Stimulated activated naive CD8-positive, alpha-beta T cell treated with anti-CD3 and anti-CD28 coated beads, Interleukin-15, amount 100 ng/mL, for 72 hours (primary cell): Measurements from ENCODE around the gene KLF9.
A peak's percentile ranks its signal among the peaks of the same experiment; 100 is the strongest.

Source experiments
- ATAC-seq: fragments of 150-1000 bp; cut with Tn5 transposase; 2 replicates; pipeline ENCODE4 v1.10.0; 2021; ENCODE audit warnings: mild to moderate bottlenecking, moderate library complexity
- DNase-seq, 2 donors: peaks; one replicate each; pipeline ENCODE4 v3.0.0; 2021 to 2022
- H3K27ac Mint-ChIP-seq, 2 donors: one replicate each; pipeline ENCODE4 v1.8.0; 2022; ENCODE audit warnings: mild to moderate bottlenecking in 2 of 2, mixed read lengths in 2 of 2, moderate library complexity in 2 of 2
- H3K27me3 Mint-ChIP-seq: one replicate; pipeline ENCODE4 v1.8.0; 2022; ENCODE audit warnings: mixed read lengths
- H3K4me1 Mint-ChIP-seq: one replicate; pipeline ENCODE4 v1.8.0; 2022; ENCODE audit warnings: mild to moderate bottlenecking, mixed read lengths
- H3K4me3 Mint-ChIP-seq, 2 donors: one replicate each; pipeline ENCODE4 v1.8.0; 2022; ENCODE audit warnings: mild to moderate bottlenecking in 2 of 2, mixed read lengths in 2 of 2, moderate library complexity in 1 of 2
- H3K9me3 Mint-ChIP-seq, 2 donors: one replicate each; pipeline ENCODE4 v1.8.0; 2022; ENCODE audit warnings: mixed read lengths in 2 of 2

The KLF9 gene

GRCh38 chr9:70374962-70375618 is 39.4 kb downstream of the KLF9 start:
- H3K9me3 Mint-ChIP-seq, result no peaks in the 10 kb centered on the region
- H3K4me3 Mint-ChIP-seq, result no peak overlapping the region
- H3K27ac Mint-ChIP-seq, result peak overlapping the region in 1 of 2 donors; percentile 81
- no peaks in the 10 kb centered on the region for H3K4me1 Mint-ChIP-seq
- DNase-seq (no peak), ATAC-seq (no peak)
- no peaks in the 10 kb centered on the region for H3K27me3 Mint-ChIP-seq

GRCh38 chr9:70367305-70367930 is 47.0 kb downstream of the KLF9 start:
- H3K9me3 Mint-ChIP-seq, result no peaks in the 10 kb centered on the region
- DNase-seq (no peak), ATAC-seq (no peak)
- no peaks in the 10 kb centered on the region for H3K4me1 Mint-ChIP-seq
- H3K27ac Mint-ChIP-seq, result no peak overlapping the region
- no peak overlapping the region for H3K4me3 Mint-ChIP-seq
- no peaks in the 10 kb centered on the region for H3K27me3 Mint-ChIP-seq

DNA sequence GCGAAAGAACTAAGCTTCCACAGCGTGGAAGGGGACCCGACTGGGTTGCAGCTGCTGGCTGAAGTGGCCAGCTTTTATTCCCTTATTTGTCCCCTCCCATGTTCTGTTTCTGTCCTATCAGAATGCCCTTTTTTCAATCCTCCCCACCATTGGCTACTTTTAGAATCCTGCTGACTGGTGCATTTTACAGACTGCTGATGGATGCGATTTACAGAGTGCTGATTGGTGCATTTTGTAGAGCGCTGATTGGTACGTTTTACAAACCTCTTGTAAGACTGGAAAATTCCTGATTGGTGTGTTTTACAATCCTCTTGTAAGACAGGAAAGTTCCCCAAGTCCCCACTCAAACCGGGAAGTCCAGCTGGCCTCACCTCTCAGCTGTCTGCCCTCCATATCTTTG is 50.7 kb downstream of the KLF9 start:
- no peaks in the 10 kb centered on the region for H3K9me3 Mint-ChIP-seq
- no peaks in the 10 kb centered on the region for H3K4me1 Mint-ChIP-seq
- H3K4me3 Mint-ChIP-seq, result no peak overlapping the region
- H3K27ac Mint-ChIP-seq, result no peak overlapping the region
- no peaks in the 10 kb centered on the region for H3K27me3 Mint-ChIP-seq
- ATAC-seq (no peak), DNase-seq (no peak)

DNA sequence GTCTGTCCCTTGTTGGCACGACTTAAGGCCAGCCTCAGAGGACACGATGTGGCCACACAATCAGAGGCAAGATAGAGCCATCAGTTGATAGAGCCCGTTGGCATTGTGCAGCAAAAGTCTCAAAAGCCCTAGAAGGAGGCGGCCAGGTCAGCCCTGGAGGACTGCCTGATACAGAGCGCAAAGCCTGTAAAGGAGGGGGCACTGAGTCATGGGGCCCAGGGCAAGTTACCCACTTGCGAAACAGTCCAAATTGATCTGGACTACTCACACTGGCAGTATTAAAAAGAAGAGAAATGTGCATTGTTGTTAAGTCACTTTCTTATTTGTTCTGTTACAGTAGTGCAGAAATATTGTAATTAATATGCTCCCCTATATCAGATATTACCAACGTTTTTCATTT is 51.5 kb downstream of the KLF9 start:
- Mint-ChIP-seq H3K27me3 (no peaks in the 10 kb centered on the region), H3K4me3 (no peak overlapping the region), H3K9me3 (no peaks in the 10 kb centered on the region), H3K4me1 (no peaks in the 10 kb centered on the region), H3K27ac (no peak overlapping the region)
- DNase-seq (no peak), ATAC-seq (no peak)

GRCh38 chr9:70355801-70356200 is 58.7 kb downstream of the KLF9 start:
- Mint-ChIP-seq H3K9me3 (no peaks in the 10 kb centered on the region), H3K27me3 (no peaks in the 10 kb centered on the region), H3K4me3 (no peak overlapping the region), H3K27ac (peak overlapping the region in 1 of 2 donors; percentile 35), H3K4me1 (peaks cover 5% of the 10 kb centered on the region)
- DNase-seq (no peak), ATAC-seq (no peak)

- Mint-ChIP-seq H3K27me3 (no peaks in the 10 kb centered on the region), H3K4me3 (no peak overlapping the region), H3K4me1 (peaks cover 5% of the 10 kb centered on the region), H3K9me3 (no peaks in the 10 kb centered on the region), H3K27ac (no peak overlapping the region)
- no peak for ATAC-seq
- no peak for DNase-seq
These were observed 61.7 kb downstream of the KLF9 start for GRCh38 chr9:70352802-70353201.

DNA sequence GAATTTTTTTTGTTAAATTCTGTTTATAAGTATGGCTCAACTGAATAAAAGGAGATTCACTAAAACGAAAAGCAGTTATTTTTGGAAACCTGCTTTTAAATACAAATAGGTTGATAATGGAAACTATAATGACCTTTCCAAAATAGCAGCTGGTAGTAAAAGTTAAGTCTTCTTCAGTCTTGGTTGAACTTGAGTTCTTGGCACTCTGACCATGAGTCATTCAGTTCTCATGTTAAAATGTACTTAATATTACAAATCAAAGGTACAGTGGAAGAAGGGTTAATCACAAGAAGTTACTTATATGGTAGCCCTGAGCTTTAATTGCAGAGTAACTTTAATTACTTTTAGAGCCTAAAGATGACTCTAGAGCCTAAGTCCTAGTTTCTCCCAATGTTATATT is 62.1 kb downstream of the KLF9 start:
- DNase-seq, result no peak
- H3K9me3 Mint-ChIP-seq, result no peaks in the 10 kb centered on the region
- ATAC-seq, result no peak
- peaks cover 5% of the 10 kb centered on the region for H3K4me1 Mint-ChIP-seq
- H3K4me3 Mint-ChIP-seq, result no peak overlapping the region
- H3K27ac Mint-ChIP-seq, result peak overlapping the region in 1 of 2 donors; percentile 34
- no peaks in the 10 kb centered on the region for H3K27me3 Mint-ChIP-seq

- peak overlapping the region in 1 of 2 donors; percentile 66 for H3K27ac Mint-ChIP-seq
These were observed 67.4 kb downstream of the KLF9 start for GRCh38 chr9:70347046-70347445.

GRCh38 chr9:70340572-70340971 is 73.9 kb downstream of the KLF9 start:
- Mint-ChIP-seq H3K4me3 (no peak overlapping the region), H3K4me1 (no peaks in the 10 kb centered on the region), H3K27ac (no peak overlapping the region), H3K9me3 (no peaks in the 10 kb centered on the region), H3K27me3 (no peaks in the 10 kb centered on the region)
- no peak for ATAC-seq
- DNase-seq, result no peak

More at GRCh38 chr9:70347046-70347445, 67.4 kb downstream of the KLF9 start:
- H3K9me3 Mint-ChIP-seq, result no peaks in the 10 kb centered on the region
- DNase-seq (no peak), ATAC-seq (no peak)
- no peaks in the 10 kb centered on the region for H3K27me3 Mint-ChIP-seq
- H3K4me1 Mint-ChIP-seq, result peaks cover 5% of the 10 kb centered on the region
- no peak overlapping the region for H3K4me3 Mint-ChIP-seq
